Measurements from ENCODE around the gene OR1D5.
"Not testable (repeated sequence)": the region's sequence is repeated elsewhere in the genome, so short reads cannot be mapped to it uniquely, and the experiment has no call there.

The OR1D5 gene

DNA sequence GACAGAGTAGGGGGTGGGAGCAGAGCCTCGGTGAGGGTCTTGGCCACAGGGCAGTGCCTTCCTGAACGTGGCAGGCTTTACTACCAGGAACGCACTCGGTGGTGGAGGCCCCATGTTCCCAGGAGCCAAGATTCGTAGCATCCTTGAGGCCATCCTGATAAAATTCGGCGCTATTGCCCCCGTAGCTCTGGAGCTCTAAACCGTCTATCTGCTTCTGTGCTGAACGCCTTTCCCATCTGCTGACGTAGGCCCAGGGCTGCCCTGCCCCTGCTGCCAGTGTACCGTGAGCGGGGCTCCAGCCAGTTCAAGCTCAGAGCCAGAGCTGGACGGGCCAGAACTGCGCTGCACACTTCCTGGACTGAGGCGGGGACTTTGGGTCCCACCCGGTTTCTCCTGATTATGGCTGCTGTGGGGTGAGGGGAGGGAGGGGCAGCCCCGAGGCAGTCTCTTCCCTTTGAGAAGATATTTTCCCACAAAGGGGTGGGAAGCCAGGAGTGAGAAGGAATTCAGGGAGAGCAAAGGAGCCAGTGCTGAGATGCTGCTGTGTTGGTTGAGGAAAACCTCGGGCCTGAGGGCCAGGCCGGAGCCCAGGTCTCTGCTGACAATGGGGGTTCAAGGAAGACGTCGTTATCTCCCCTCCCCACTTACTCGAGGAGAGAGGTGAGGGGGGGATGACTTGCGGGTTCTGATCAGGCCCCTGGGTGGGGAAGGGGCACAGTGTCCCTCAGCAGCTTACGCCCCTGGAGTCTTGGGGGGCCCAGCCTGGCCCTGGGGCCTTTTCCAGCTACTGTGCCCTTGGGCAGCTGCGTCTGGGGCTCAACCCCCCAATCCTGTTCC, 29.4 kb downstream of the OR1D5 start:
- Histone ChIP-seq H3K4me1 (ENCODE audit: low read length) (no peaks in the 10 kb centered on the region), H3K9me3 (ENCODE audit: insufficient read depth, low read length) (no peaks in the 10 kb centered on the region), H3K4me3 (ENCODE audit: low read length) (no peak overlapping the region), H3K36me3 (replicated peaks; ENCODE audit: low read depth, low read length) (no peaks in the 10 kb centered on the region), H3K27ac (ENCODE audit: low read length) (no peak overlapping the region), H3K79me2 (ENCODE audit: low read length) (no peaks in the 10 kb centered on the region), H3K9ac (ENCODE audit: low read length) (no peak overlapping the region), H3K4me2 (ENCODE audit: low read length) (no peak overlapping the region), H3K27me3 (ENCODE audit: low read depth, low read length) (peaks cover 6% of the 10 kb centered on the region), H2AFZ (ENCODE audit: low read depth, low read length) (no peak overlapping the region), H4K20me1 (ENCODE audit: insufficient read depth, low read length) (no peaks in the 10 kb centered on the region)
- no peak for TF ChIP-seq EZH2phosphoT487 (IDR thresholded peaks at IDR 0.05; ENCODE audit: low read depth)
- TF ChIP-seq, protein P1, sequence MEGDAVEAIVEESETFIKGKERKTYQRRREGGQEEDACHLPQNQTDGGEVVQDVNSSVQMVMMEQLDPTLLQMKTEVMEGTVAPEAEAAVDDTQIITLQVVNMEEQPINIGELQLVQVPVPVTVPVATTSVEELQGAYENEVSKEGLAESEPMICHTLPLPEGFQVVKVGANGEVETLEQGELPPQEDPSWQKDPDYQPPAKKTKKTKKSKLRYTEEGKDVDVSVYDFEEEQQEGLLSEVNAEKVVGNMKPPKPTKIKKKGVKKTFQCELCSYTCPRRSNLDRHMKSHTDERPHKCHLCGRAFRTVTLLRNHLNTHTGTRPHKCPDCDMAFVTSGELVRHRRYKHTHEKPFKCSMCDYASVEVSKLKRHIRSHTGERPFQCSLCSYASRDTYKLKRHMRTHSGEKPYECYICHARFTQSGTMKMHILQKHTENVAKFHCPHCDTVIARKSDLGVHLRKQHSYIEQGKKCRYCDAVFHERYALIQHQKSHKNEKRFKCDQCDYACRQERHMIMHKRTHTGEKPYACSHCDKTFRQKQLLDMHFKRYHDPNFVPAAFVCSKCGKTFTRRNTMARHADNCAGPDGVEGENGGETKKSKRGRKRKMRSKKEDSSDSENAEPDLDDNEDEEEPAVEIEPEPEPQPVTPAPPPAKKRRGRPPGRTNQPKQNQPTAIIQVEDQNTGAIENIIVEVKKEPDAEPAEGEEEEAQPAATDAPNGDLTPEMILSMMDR (IDR thresholded peaks at IDR 0.05; ENCODE audit: low read depth, low read length), result no peak

GRCh38 chr17:3033248-3033640, 30.2 kb downstream of the OR1D5 start:
- TF ChIP-seq, protein P1 (IDR thresholded peaks at IDR 0.05; ENCODE audit: low read depth, low read length), result no peak
- no peak for TF ChIP-seq EZH2phosphoT487 (IDR thresholded peaks at IDR 0.05; ENCODE audit: low read depth)
- Histone ChIP-seq H2AFZ (ENCODE audit: low read depth, low read length) (no peak overlapping the region), H3K9me3 (ENCODE audit: insufficient read depth, low read length) (no peaks in the 10 kb centered on the region), H4K20me1 (ENCODE audit: insufficient read depth, low read length) (no peaks in the 10 kb centered on the region), H3K27ac (ENCODE audit: low read length) (no peak overlapping the region), H3K4me2 (ENCODE audit: low read length) (no peak overlapping the region), H3K36me3 (replicated peaks; ENCODE audit: low read depth, low read length) (no peaks in the 10 kb centered on the region), H3K4me1 (ENCODE audit: low read length) (no peaks in the 10 kb centered on the region), H3K27me3 (ENCODE audit: low read depth, low read length) (peaks cover 6% of the 10 kb centered on the region), H3K79me2 (ENCODE audit: low read length) (no peaks in the 10 kb centered on the region), H3K9ac (ENCODE audit: low read length) (no peak overlapping the region), H3K4me3 (ENCODE audit: low read length) (no peak overlapping the region)

- Histone ChIP-seq H3K4me3 (ENCODE audit: low read length) (no peak overlapping the region), H3K4me2 (ENCODE audit: low read length) (no peak overlapping the region), H3K27ac (ENCODE audit: low read length) (no peak overlapping the region), H3K36me3 (replicated peaks; ENCODE audit: low read depth, low read length) (no peaks in the 10 kb centered on the region), H3K4me1 (ENCODE audit: low read length) (no peaks in the 10 kb centered on the region), H3K79me2 (ENCODE audit: low read length) (no peaks in the 10 kb centered on the region), H3K9me3 (ENCODE audit: insufficient read depth, low read length) (no peaks in the 10 kb centered on the region), H3K27me3 (ENCODE audit: low read depth, low read length) (peaks cover 6% of the 10 kb centered on the region), H4K20me1 (ENCODE audit: insufficient read depth, low read length) (no peaks in the 10 kb centered on the region), H2AFZ (ENCODE audit: low read depth, low read length) (no peak overlapping the region), H3K9ac (ENCODE audit: low read length) (no peak overlapping the region)
- TF ChIP-seq, protein P1 (IDR thresholded peaks at IDR 0.05; ENCODE audit: low read depth, low read length), result no peak
- TF ChIP-seq EZH2phosphoT487 (IDR thresholded peaks at IDR 0.05; ENCODE audit: low read depth), result no peak
These were observed 30.9 kb downstream of the OR1D5 start for GRCh38 chr17:3032258-3033247.

GRCh38 chr17:3030852-3031470, 32.4 kb downstream of the OR1D5 start:
- H3K27me3 ChIP-seq (ENCODE audit: low read depth, low read length); H3K27ac ChIP-seq (ENCODE audit: low read length); H3K79me2 ChIP-seq (ENCODE audit: low read length); H3K9me3 ChIP-seq (ENCODE audit: insufficient read depth, low read length); H3K36me3 ChIP-seq (replicated peaks; ENCODE audit: low read depth, low read length); H3K4me1 ChIP-seq (ENCODE audit: low read length); H2AFZ ChIP-seq (ENCODE audit: low read depth, low read length); H3K4me3 ChIP-seq (ENCODE audit: low read length); H3K4me2 ChIP-seq (ENCODE audit: low read length); H4K20me1 ChIP-seq (ENCODE audit: insufficient read depth, low read length); H3K9ac ChIP-seq (ENCODE audit: low read length): not testable (repeated sequence)

Data from OCI-LY3 (cell line).